ACC112 (cell line): ENCODE measurements around the gene LAMB1.
"Not testable (repeated sequence)": the region's sequence is repeated elsewhere in the genome, so short reads cannot be mapped to it uniquely, and the experiment has no call there.

Experiments used
- H2AFZ ChIP-seq: fragments of 200-600 bp; sonication (generic); one replicate; pipeline ENCODE4 v1.6.0; 2017; ENCODE audit warnings: antibody characterized with exemption, low read length; ENCODE audit not compliant: unreplicated experiment
- H3K27ac ChIP-seq: fragments of 200-600 bp; sonication (generic); 2 replicates; pipeline ENCODE4 v1.5.1; 2014; ENCODE audit warnings: low read depth, mild to moderate bottlenecking, antibody characterized with exemption, low read length, moderate library complexity
- H3K27me3 ChIP-seq: fragments of 200-600 bp; sonication (generic); 2 replicates; pipeline ENCODE4 v1.6.1; 2014; ENCODE audit warnings: mild to moderate bottlenecking, antibody characterized with exemption, low read length, moderate library complexity, mixed read lengths; ENCODE audit not compliant: insufficient read depth
- H3K36me3 ChIP-seq: fragments of 200-600 bp; sonication (generic); 2 replicates; pipeline ENCODE4 v1.6.1; 2016; ENCODE audit warnings: mild to moderate bottlenecking, antibody characterized with exemption, low read length, moderate library complexity, mixed read lengths; ENCODE audit not compliant: insufficient read depth
- H3K4me1 ChIP-seq: fragments of 200-600 bp; sonication (generic); one replicate; pipeline ENCODE4 v1.6.1; 2016; ENCODE audit warnings: low read length, mixed read lengths; ENCODE audit not compliant: insufficient read depth, unreplicated experiment, control insufficient read depth
- H3K4me3 ChIP-seq: fragments of 200-600 bp; sonication (generic); 2 replicates; pipeline ENCODE4 v1.5.1; 2014; ENCODE audit warnings: mild to moderate bottlenecking, low read depth, low read length
- H3K79me2 ChIP-seq: fragments of 200-600 bp; sonication (generic); one replicate; pipeline ENCODE4 v1.6.0; 2016; ENCODE audit warnings: low read length; ENCODE audit not compliant: control insufficient read depth, unreplicated experiment, insufficient read depth

Gene LAMB1

GRCh38 chr7:108034586-108034985, 31.6 kb upstream of the LAMB1 start:
- no peaks in the 10 kb centered on the region for H3K79me2 ChIP-seq
- H2AFZ ChIP-seq, result no peak overlapping the region
- no peak overlapping the region for H3K4me3 ChIP-seq
- peaks cover 13% of the 10 kb centered on the region for H3K4me1 ChIP-seq
- no peaks in the 10 kb centered on the region for H3K27me3 ChIP-seq
- no peak overlapping the region for H3K27ac ChIP-seq
- no peaks in the 10 kb centered on the region for H3K36me3 ChIP-seq

GRCh38 chr7:108033776-108034497, 31.0 kb upstream of the LAMB1 start:
- Histone ChIP-seq H3K4me3 (no peak overlapping the region), H3K27me3 (no peaks in the 10 kb centered on the region), H3K79me2 (no peaks in the 10 kb centered on the region), H3K4me1 (peaks cover 16% of the 10 kb centered on the region), H3K36me3 (no peaks in the 10 kb centered on the region), H3K27ac (no peak overlapping the region), H2AFZ (no peak overlapping the region)

GRCh38 chr7:108033309-108033708, 30.3 kb upstream of the LAMB1 start:
- H3K27ac ChIP-seq, H3K27me3 ChIP-seq, H3K79me2 ChIP-seq, H3K4me3 ChIP-seq, H2AFZ ChIP-seq, H3K36me3 ChIP-seq: not testable (repeated sequence)
- H3K4me1 ChIP-seq, result peaks cover 16% of the 10 kb centered on the region

- Histone ChIP-seq H3K4me1 (peaks cover 27% of the 10 kb centered on the region), H3K27me3 (no peaks in the 10 kb centered on the region), H3K36me3 (no peaks in the 10 kb centered on the region), H2AFZ (peak overlapping the region; percentile 74), H3K27ac (peak overlapping the region; percentile 92), H3K4me3 (peak overlapping the region; percentile 63), H3K79me2 (no peaks in the 10 kb centered on the region)
These were observed 27.6 kb upstream of the LAMB1 start for GRCh38 chr7:108030516-108030915.

GRCh38 chr7:108029034-108029433, 26.1 kb upstream of the LAMB1 start:
- H3K4me1 ChIP-seq, result peaks cover 27% of the 10 kb centered on the region
- H3K27ac ChIP-seq, result no peak overlapping the region

GRCh38 chr7:108028111-108028510, 25.1 kb upstream of the LAMB1 start:
- H3K27ac ChIP-seq, result no peak overlapping the region
- peaks cover 30% of the 10 kb centered on the region for H3K4me1 ChIP-seq

More at GRCh38 chr7:108029034-108029433, 26.1 kb upstream of the LAMB1 start:
- H3K36me3 ChIP-seq, result no peaks in the 10 kb centered on the region
- no peaks in the 10 kb centered on the region for H3K27me3 ChIP-seq
- H3K79me2 ChIP-seq, result no peaks in the 10 kb centered on the region
- H2AFZ ChIP-seq, result no peak overlapping the region
- no peak overlapping the region for H3K4me3 ChIP-seq

GRCh38 chr7:108027239-108027638, 24.3 kb upstream of the LAMB1 start:
- Histone ChIP-seq H3K27me3 (no peaks in the 10 kb centered on the region), H3K36me3 (no peaks in the 10 kb centered on the region), H3K27ac (no peak overlapping the region), H2AFZ (no peak overlapping the region), H3K79me2 (no peaks in the 10 kb centered on the region), H3K4me3 (no peak overlapping the region), H3K4me1 (peaks cover 31% of the 10 kb centered on the region)

More at GRCh38 chr7:108028111-108028510, 25.1 kb upstream of the LAMB1 start:
- Histone ChIP-seq H3K36me3 (no peaks in the 10 kb centered on the region), H2AFZ (no peak overlapping the region), H3K27me3 (no peaks in the 10 kb centered on the region), H3K4me3 (no peak overlapping the region), H3K79me2 (no peaks in the 10 kb centered on the region)

- no peaks in the 10 kb centered on the region for H3K79me2 ChIP-seq
- no peaks in the 10 kb centered on the region for H3K36me3 ChIP-seq
- H3K4me1 ChIP-seq, result peaks cover 31% of the 10 kb centered on the region
- peak overlapping the region; percentile 55 for H2AFZ ChIP-seq
- no peak overlapping the region for H3K4me3 ChIP-seq
- H3K27ac ChIP-seq, result no peak overlapping the region
- no peaks in the 10 kb centered on the region for H3K27me3 ChIP-seq
These were observed 23.7 kb upstream of the LAMB1 start for GRCh38 chr7:108026647-108027046.

GRCh38 chr7:108026116-108026515, 23.2 kb upstream of the LAMB1 start:
- peaks cover 31% of the 10 kb centered on the region for H3K4me1 ChIP-seq

GRCh38 chr7:108024538-108024937, 21.6 kb upstream of the LAMB1 start:
- H3K4me1 ChIP-seq, result peaks cover 17% of the 10 kb centered on the region
- H2AFZ ChIP-seq, result no peak overlapping the region
- H3K36me3 ChIP-seq, result no peaks in the 10 kb centered on the region
- no peak overlapping the region for H3K4me3 ChIP-seq
- H3K27me3 ChIP-seq, result no peaks in the 10 kb centered on the region
- H3K27ac ChIP-seq, result no peak overlapping the region
- no peaks in the 10 kb centered on the region for H3K79me2 ChIP-seq

More at GRCh38 chr7:108026116-108026515, 23.2 kb upstream of the LAMB1 start:
- Histone ChIP-seq H3K4me3 (no peak overlapping the region), H3K79me2 (no peaks in the 10 kb centered on the region), H2AFZ (no peak overlapping the region), H3K27ac (no peak overlapping the region), H3K36me3 (no peaks in the 10 kb centered on the region), H3K27me3 (no peaks in the 10 kb centered on the region)

- H3K79me2 ChIP-seq, result no peaks in the 10 kb centered on the region
- no peak overlapping the region for H3K27ac ChIP-seq
- H3K27me3 ChIP-seq, result no peaks in the 10 kb centered on the region
- H3K36me3 ChIP-seq, result no peaks in the 10 kb centered on the region
- H3K4me1 ChIP-seq, result peaks cover 15% of the 10 kb centered on the region
- H3K4me3 ChIP-seq, result no peak overlapping the region
- no peak overlapping the region for H2AFZ ChIP-seq
These were observed 17.6 kb upstream of the LAMB1 start for GRCh38 chr7:108020585-108020984.
